ENCODE measurements around the gene FAM151B.

DNA sequence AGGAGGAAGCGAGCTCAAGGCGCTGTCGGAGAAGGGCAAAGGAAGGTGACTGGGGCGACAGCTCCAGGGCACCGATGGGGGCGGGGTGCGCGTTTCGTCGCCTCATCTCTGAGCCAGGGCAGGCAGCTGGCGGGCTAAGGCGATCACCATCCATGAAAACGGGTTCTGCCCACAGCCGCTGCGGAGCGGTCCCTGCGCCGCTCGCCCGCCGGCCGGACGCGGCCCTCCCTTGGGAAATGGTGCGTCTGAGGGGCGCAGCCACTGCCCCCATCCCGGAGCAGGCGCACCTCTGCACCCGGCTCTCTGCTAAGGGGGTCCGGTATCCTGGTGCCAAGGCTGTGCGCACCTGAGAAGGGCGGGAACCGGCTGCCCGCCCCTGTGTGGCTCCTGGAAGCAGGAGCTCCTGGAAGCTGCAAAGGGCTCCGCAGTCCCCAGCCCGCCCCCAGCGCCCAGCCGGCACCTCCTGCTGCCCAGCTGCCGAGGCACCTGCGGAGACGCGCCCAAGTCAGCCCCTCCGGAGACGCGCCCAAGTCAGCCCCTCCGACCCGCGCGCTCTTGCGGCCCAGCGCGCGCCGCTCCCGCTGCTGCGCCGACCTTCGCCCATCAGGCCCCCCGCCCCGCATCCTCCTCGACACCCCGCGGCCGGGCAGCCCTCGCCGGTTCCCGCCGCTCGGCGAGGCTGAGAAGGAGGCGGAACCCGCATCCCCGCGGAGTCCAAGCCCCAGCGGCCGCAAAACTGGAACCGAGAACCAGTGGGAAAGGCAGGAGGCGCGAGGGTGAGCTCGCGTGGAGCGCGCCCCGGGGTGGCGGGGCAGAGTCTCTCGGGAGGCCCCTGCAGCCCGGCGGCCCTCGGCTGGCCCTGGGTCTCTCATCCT, 81.4 kb downstream of the FAM151B start:
- TF ChIP-seq CTCF (conservative IDR thresholded peaks at IDR 0.05; ENCODE audit: low read depth in 2 of 2) (no peak), POLR2AphosphoS5 (IDR thresholded peaks at IDR 0.05; ENCODE audit: low read depth) (no peak), JUNB (IDR thresholded peaks at IDR 0.05; ENCODE audit: unreplicated experiment) (no peak), EZH2 (IDR thresholded peaks at IDR 0.05; ENCODE audit: low read depth, unreplicated experiment) (no peak), EZH2phosphoT487 (IDR thresholded peaks at IDR 0.05; ENCODE audit: unreplicated experiment) (no peak), CREB1 (CRISPR knock-in tag; IDR thresholded peaks at IDR 0.05; ENCODE audit: low read depth) (no peak), NANOG (IDR thresholded peaks at IDR 0.05; ENCODE audit: borderline replicate concordance) (no peak), STAT1 (IDR thresholded peaks at IDR 0.05; ENCODE audit: unreplicated experiment) (no peak), ZNF114 (CRISPR knock-in tag; IDR thresholded peaks at IDR 0.05) (no peak), ZNF331 (CRISPR knock-in tag; IDR thresholded peaks at IDR 0.05; ENCODE audit: low read depth) (no peak)
- TF ChIP-seq, protein P1, sequence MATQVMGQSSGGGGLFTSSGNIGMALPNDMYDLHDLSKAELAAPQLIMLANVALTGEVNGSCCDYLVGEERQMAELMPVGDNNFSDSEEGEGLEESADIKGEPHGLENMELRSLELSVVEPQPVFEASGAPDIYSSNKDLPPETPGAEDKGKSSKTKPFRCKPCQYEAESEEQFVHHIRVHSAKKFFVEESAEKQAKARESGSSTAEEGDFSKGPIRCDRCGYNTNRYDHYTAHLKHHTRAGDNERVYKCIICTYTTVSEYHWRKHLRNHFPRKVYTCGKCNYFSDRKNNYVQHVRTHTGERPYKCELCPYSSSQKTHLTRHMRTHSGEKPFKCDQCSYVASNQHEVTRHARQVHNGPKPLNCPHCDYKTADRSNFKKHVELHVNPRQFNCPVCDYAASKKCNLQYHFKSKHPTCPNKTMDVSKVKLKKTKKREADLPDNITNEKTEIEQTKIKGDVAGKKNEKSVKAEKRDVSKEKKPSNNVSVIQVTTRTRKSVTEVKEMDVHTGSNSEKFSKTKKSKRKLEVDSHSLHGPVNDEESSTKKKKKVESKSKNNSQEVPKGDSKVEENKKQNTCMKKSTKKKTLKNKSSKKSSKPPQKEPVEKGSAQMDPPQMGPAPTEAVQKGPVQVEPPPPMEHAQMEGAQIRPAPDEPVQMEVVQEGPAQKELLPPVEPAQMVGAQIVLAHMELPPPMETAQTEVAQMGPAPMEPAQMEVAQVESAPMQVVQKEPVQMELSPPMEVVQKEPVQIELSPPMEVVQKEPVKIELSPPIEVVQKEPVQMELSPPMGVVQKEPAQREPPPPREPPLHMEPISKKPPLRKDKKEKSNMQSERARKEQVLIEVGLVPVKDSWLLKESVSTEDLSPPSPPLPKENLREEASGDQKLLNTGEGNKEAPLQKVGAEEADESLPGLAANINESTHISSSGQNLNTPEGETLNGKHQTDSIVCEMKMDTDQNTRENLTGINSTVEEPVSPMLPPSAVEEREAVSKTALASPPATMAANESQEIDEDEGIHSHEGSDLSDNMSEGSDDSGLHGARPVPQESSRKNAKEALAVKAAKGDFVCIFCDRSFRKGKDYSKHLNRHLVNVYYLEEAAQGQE (IDR thresholded peaks at IDR 0.05; ENCODE audit: unreplicated experiment), result no peak

All from GM23338 (cell line).